ENCODE results near the gene BEST3.

The BEST3 gene

DNA sequence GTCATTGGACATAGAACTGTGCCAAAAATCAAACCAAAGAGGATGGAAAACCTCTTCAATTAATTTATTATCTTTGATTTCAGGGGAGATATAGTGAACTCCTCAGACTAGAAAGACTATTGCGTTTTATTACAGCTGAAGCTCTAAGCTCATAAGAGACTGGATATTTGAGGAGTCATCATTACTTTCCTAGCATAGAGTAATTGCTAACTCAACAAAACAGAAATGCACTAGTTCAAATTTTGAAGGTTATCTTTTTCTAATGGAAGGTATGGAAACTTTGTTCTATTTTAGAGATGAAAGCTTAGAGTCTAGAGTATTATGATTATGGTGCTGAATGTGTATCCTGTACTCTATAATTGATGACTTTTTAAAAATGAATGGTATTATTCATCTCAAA is 5.3 kb upstream of the BEST3 start:
- TF ChIP-seq, protein P1, sequence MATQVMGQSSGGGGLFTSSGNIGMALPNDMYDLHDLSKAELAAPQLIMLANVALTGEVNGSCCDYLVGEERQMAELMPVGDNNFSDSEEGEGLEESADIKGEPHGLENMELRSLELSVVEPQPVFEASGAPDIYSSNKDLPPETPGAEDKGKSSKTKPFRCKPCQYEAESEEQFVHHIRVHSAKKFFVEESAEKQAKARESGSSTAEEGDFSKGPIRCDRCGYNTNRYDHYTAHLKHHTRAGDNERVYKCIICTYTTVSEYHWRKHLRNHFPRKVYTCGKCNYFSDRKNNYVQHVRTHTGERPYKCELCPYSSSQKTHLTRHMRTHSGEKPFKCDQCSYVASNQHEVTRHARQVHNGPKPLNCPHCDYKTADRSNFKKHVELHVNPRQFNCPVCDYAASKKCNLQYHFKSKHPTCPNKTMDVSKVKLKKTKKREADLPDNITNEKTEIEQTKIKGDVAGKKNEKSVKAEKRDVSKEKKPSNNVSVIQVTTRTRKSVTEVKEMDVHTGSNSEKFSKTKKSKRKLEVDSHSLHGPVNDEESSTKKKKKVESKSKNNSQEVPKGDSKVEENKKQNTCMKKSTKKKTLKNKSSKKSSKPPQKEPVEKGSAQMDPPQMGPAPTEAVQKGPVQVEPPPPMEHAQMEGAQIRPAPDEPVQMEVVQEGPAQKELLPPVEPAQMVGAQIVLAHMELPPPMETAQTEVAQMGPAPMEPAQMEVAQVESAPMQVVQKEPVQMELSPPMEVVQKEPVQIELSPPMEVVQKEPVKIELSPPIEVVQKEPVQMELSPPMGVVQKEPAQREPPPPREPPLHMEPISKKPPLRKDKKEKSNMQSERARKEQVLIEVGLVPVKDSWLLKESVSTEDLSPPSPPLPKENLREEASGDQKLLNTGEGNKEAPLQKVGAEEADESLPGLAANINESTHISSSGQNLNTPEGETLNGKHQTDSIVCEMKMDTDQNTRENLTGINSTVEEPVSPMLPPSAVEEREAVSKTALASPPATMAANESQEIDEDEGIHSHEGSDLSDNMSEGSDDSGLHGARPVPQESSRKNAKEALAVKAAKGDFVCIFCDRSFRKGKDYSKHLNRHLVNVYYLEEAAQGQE (IDR thresholded peaks at IDR 0.05; ENCODE audit: insufficient read depth in 1 of 2, low read depth in 2 of 2, low read length in 2 of 2): no peak
- TF ChIP-seq TAF1 (IDR thresholded peaks at IDR 0.05; ENCODE audit: borderline replicate concordance, insufficient read depth, low read length): no peak
- no peak for TF ChIP-seq SIN3A (IDR thresholded peaks at IDR 0.05; ENCODE audit: borderline replicate concordance, insufficient read depth, low read length)
- no peak for TF ChIP-seq POLR2AphosphoS5 (IDR thresholded peaks at IDR 0.05; ENCODE audit: low read depth, low read length)
- no peak for TF ChIP-seq FOXP2 (optimal IDR thresholded peaks at IDR 0.05; ENCODE audit: borderline replicate concordance, extremely low read depth, extremely low read length, insufficient read depth)

DNA sequence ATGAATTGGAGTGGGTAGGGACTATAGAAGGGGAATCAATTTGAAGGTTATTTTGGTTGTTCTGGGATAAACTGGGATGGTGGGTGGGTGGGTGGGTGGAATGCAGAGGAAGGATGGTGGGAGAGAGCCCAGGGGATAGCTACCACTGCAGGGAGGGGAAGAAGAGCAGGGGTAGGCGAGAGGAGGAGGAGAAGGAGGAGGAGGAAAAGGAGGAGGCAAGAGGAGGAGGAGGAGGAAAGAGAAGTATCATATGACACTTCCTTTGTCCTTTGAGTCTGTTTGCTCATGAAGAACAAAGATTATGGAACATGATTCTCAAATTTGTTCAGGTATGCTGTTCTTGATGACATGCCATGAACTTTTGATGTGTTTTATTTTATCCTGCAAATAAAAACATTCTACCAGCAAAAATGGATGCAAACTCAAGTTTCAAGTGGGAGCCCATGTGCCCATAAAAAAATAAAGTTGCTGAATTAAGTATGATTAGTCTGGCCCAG is 4.1 kb upstream of the BEST3 start:
- TF ChIP-seq SIN3A (IDR thresholded peaks at IDR 0.05; ENCODE audit: borderline replicate concordance, insufficient read depth, low read length): no peak
- TF ChIP-seq FOXP2 (optimal IDR thresholded peaks at IDR 0.05; ENCODE audit: borderline replicate concordance, extremely low read depth, extremely low read length, insufficient read depth): no peak
- TF ChIP-seq TAF1 (IDR thresholded peaks at IDR 0.05; ENCODE audit: borderline replicate concordance, insufficient read depth, low read length): no peak
- TF ChIP-seq POLR2AphosphoS5 (IDR thresholded peaks at IDR 0.05; ENCODE audit: low read depth, low read length): no peak
- TF ChIP-seq, protein P1 (IDR thresholded peaks at IDR 0.05; ENCODE audit: insufficient read depth in 1 of 2, low read depth in 2 of 2, low read length in 2 of 2): no peak

DNA sequence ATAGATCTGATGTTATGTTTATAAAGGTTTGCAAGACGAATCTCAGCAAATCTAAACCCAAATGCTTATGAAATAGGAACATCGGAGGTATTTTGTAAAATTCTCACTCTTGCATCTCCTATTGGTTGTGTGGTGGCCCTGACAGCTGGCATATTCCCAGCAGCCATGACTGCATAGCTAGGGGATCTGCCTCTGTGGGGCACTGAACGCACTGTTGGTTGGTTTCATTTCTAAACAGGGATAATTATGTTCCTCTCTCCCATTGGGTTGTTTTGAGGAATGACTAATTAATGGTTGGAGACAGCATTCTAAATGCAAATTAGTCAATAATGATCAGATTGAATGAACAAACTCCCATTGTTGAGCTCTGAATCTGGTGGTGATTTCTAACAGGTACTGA is 2.7 kb upstream of the BEST3 start:
- TF ChIP-seq POLR2AphosphoS5 (IDR thresholded peaks at IDR 0.05; ENCODE audit: low read depth, low read length) (no peak), FOXP2 (optimal IDR thresholded peaks at IDR 0.05; ENCODE audit: borderline replicate concordance, extremely low read depth, extremely low read length, insufficient read depth) (no peak)
- TF ChIP-seq, protein P1 (IDR thresholded peaks at IDR 0.05; ENCODE audit: insufficient read depth in 1 of 2, low read depth in 2 of 2, low read length in 2 of 2): no peak

DNA sequence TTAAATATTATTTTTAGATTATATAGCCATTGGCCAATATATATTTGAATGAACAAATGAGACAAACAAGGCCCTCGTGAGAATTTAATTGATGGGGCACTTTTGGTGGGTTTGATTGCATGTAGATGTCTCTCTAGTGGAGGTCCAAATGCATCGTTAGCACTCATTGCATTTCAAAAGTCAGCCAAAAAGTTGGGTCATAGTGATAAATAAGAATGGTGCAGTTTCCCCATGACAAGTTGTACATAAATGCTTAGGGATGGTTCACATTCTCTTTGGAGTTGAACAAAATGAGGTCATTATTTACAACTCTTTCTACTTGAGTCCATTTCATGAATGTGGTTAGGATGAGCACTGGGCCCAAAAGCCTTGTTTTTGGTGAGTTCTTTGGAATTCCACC is 1.0 kb downstream of the BEST3 start:
- TF ChIP-seq, protein P1 (IDR thresholded peaks at IDR 0.05; ENCODE audit: insufficient read depth in 1 of 2, low read depth in 2 of 2, low read length in 2 of 2): no peak
- TF ChIP-seq TAF1 (IDR thresholded peaks at IDR 0.05; ENCODE audit: borderline replicate concordance, insufficient read depth, low read length) (no peak), SIN3A (IDR thresholded peaks at IDR 0.05; ENCODE audit: borderline replicate concordance, insufficient read depth, low read length) (no peak), POLR2AphosphoS5 (IDR thresholded peaks at IDR 0.05; ENCODE audit: low read depth, low read length) (no peak), FOXP2 (optimal IDR thresholded peaks at IDR 0.05; ENCODE audit: borderline replicate concordance, extremely low read depth, extremely low read length, insufficient read depth) (no peak)

DNA sequence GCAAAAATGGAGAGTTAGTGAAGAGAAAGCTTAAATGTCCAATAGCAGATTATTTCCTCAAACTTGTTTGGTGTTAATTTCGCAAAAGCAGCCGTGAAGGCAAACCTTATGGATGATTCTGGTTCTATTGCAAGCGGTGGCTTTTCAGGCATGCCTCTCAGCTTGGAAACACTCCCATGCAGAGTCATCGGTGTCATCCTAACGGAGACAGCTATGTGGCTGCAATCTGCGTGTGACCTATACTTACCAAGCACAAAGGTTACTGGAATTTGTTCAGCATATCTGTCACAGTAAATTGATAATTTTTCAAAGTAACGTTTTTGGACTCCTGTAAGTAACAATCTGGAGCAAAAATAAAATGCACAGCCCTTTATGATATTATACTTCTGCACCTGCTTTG is 5.0 kb downstream of the BEST3 start:
- TF ChIP-seq SIN3A (IDR thresholded peaks at IDR 0.05; ENCODE audit: borderline replicate concordance, insufficient read depth, low read length) (no peak), POLR2AphosphoS5 (IDR thresholded peaks at IDR 0.05; ENCODE audit: low read depth, low read length) (no peak), FOXP2 (optimal IDR thresholded peaks at IDR 0.05; ENCODE audit: borderline replicate concordance, extremely low read depth, extremely low read length, insufficient read depth) (no peak), TAF1 (IDR thresholded peaks at IDR 0.05; ENCODE audit: borderline replicate concordance, insufficient read depth, low read length) (no peak)
- TF ChIP-seq, protein P1 (IDR thresholded peaks at IDR 0.05; ENCODE audit: insufficient read depth in 1 of 2, low read depth in 2 of 2, low read length in 2 of 2): no peak
